ENCODE data around the gene STAT2.

Gene STAT2

DNA sequence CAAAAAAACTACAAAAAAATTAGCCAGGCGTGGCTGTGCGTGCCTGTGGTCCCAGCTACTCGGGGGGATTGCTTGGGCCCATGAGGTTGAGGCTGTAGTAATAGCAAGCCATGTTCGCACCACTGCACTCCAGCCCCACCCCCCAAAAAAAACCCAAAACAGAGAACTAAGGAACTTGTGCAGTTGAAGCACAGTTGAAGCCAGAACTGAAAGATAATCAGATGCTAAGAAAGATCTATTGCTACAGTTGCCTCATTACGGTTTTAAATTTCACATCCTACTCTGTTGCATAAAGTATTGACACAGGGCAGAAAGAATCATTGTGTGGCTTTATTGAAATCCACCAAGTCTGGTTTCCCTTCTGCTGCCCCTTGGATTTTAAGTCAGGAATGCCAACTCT, 63.6 kb downstream of the STAT2 start:
- DNase-seq, result no peak
- no peak overlapping the region for H3K4me2 ChIP-seq (ENCODE audit: low read depth, low read length)
- H3K9me3 ChIP-seq (replicated peaks; ENCODE audit: insufficient read depth, low read length), result no peaks in the 10 kb centered on the region
- H3K79me2 ChIP-seq (ENCODE audit: low read length), result peaks cover 91% of the 10 kb centered on the region
- H3K4me1 ChIP-seq (ENCODE audit: low read length), result peaks cover 14% of the 10 kb centered on the region
- no peak overlapping the region for H3K4me3 ChIP-seq (ENCODE audit: low read length)
- H3K27ac ChIP-seq (ENCODE audit: low read length), result no peak overlapping the region
- TF ChIP-seq EZH2 (optimal IDR thresholded peaks at IDR 0.05; ENCODE audit: low read depth, low read length), result no peak
- TF ChIP-seq, protein P1, sequence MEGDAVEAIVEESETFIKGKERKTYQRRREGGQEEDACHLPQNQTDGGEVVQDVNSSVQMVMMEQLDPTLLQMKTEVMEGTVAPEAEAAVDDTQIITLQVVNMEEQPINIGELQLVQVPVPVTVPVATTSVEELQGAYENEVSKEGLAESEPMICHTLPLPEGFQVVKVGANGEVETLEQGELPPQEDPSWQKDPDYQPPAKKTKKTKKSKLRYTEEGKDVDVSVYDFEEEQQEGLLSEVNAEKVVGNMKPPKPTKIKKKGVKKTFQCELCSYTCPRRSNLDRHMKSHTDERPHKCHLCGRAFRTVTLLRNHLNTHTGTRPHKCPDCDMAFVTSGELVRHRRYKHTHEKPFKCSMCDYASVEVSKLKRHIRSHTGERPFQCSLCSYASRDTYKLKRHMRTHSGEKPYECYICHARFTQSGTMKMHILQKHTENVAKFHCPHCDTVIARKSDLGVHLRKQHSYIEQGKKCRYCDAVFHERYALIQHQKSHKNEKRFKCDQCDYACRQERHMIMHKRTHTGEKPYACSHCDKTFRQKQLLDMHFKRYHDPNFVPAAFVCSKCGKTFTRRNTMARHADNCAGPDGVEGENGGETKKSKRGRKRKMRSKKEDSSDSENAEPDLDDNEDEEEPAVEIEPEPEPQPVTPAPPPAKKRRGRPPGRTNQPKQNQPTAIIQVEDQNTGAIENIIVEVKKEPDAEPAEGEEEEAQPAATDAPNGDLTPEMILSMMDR (IDR thresholded peaks at IDR 0.05; ENCODE audit: low read length), result no peak
- no peak for TF ChIP-seq EZH2phosphoT487 (IDR thresholded peaks at IDR 0.05; ENCODE audit: low read length)
- peaks cover 11% of the 10 kb centered on the region for H3F3A ChIP-seq (ENCODE audit: insufficient read depth, low read length)
- H4K20me1 ChIP-seq (ENCODE audit: insufficient read depth, low read length), result peaks cover 4% of the 10 kb centered on the region; the same call in 1 of the 2 replicates
- H3K27me3 ChIP-seq (replicated peaks; ENCODE audit: insufficient read depth, low read length), result no peaks in the 10 kb centered on the region
- H3K9ac ChIP-seq (ENCODE audit: low read length), result no peak overlapping the region
- no peak overlapping the region for H2AFZ ChIP-seq (ENCODE audit: low read length)
- no peaks in the 10 kb centered on the region for H3K9me2 ChIP-seq (replicated peaks; ENCODE audit: insufficient read depth, low read length)
- peaks cover 5% of the 10 kb centered on the region; the same call in 1 of the 2 replicates for H3K36me3 ChIP-seq (replicated peaks; ENCODE audit: insufficient read depth, low read length)

DNA sequence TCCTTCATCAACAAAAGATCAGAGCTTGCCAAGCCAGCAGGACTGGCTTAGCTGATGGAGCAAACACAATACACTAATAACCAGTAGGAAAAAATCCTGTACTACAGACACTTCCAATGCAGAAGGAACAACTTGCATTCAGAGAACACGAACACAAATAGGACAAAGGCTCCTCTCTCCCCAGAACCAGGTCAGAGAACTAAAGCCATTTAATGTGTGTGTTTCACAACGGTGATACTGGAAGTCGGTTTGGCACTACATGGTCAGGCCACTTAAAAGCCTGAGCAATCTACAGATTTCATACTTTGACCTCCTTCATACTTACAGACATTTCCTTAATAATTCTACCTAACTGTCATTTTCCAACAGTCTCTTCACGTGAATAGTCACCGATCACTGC, 66.1 kb downstream of the STAT2 start:
- H3K27me3 ChIP-seq (replicated peaks; ENCODE audit: insufficient read depth, low read length), result no peaks in the 10 kb centered on the region
- no peaks in the 10 kb centered on the region for H3K9me3 ChIP-seq (replicated peaks; ENCODE audit: insufficient read depth, low read length)
- no peak for DNase-seq
- peaks cover 4% of the 10 kb centered on the region; the same call in 1 of the 2 replicates for H4K20me1 ChIP-seq (ENCODE audit: insufficient read depth, low read length)
- H3K79me2 ChIP-seq (ENCODE audit: low read length), result peaks cover 97% of the 10 kb centered on the region
- H3K36me3 ChIP-seq (replicated peaks; ENCODE audit: insufficient read depth, low read length), result peaks cover 12% of the 10 kb centered on the region; the same call in 1 of the 2 replicates
- TF ChIP-seq EZH2phosphoT487 (IDR thresholded peaks at IDR 0.05; ENCODE audit: low read length), result no peak
- TF ChIP-seq EZH2 (optimal IDR thresholded peaks at IDR 0.05; ENCODE audit: low read depth, low read length), result no peak
- TF ChIP-seq, protein P1 (IDR thresholded peaks at IDR 0.05; ENCODE audit: low read length), result no peak
- no peak overlapping the region for H3K9ac ChIP-seq (ENCODE audit: low read length)
- peaks cover 8% of the 10 kb centered on the region for H3K4me1 ChIP-seq (ENCODE audit: low read length)
- H3K27ac ChIP-seq (ENCODE audit: low read length), result no peak overlapping the region
- H3F3A ChIP-seq (ENCODE audit: insufficient read depth, low read length), result no peaks in the 10 kb centered on the region; the same call in 1 of the 2 replicates
- H2AFZ ChIP-seq (ENCODE audit: low read length), result no peak overlapping the region
- H3K4me2 ChIP-seq (ENCODE audit: low read depth, low read length), result no peak overlapping the region
- H3K9me2 ChIP-seq (replicated peaks; ENCODE audit: insufficient read depth, low read length), result no peaks in the 10 kb centered on the region
- H3K4me3 ChIP-seq (ENCODE audit: low read length), result no peak overlapping the region
